Natural killer cell (primary cell): ENCODE data around the gene TMIE. TPM values are rescaled to one million over a fixed set of nuclear protein-coding genes. Genes with fewer than 3 reads are reported as not detected.
A peak's percentile ranks its signal among the peaks of the same experiment; 100 is the strongest.

ENCODE experiments used
- ATAC-seq, 3 donors: fragments of 150-1000 bp in 2 of 3; fragments of 200-7000 bp in 1 of 3; cut with Tn5 transposase; 1 replicate in 1 of 3; 2 replicates in 2 of 3; pipeline ENCODE4 v1.10.0; 2021; ENCODE audit warnings: mild to moderate bottlenecking in 2 of 3, moderate library complexity in 2 of 3
- DNase-seq, 2 donors: peaks; one replicate each; pipeline versions ENCODE4 v3.0.0 to v3.0.0-alpha.2; 2013 to 2021; ENCODE audit warnings: mixed read lengths in 1 of 2
- H3K27ac ChIP-seq: one replicate; pipeline ENCODE4 v1.5.1; 2013; ENCODE audit warnings: mild to moderate bottlenecking, low read length
- H3K27me3 ChIP-seq: one replicate; pipeline ENCODE4 v1.6.1; 2013; ENCODE audit warnings: low read length; ENCODE audit not compliant: control insufficient read depth, insufficient read depth
- H3K36me3 ChIP-seq: one replicate; pipeline ENCODE4 v1.6.1; 2013; ENCODE audit warnings: low read length; ENCODE audit not compliant: control insufficient read depth, insufficient read depth
- H3K4me1 ChIP-seq: one replicate; pipeline ENCODE4 v1.6.1; 2013; ENCODE audit warnings: low read length; ENCODE audit not compliant: control insufficient read depth, insufficient read depth
- H3K4me3 ChIP-seq: one replicate; pipeline ENCODE4 v1.5.1; 2013; ENCODE audit warnings: low read length
- H3K9me3 ChIP-seq: one replicate; pipeline ENCODE4 v1.6.1; 2013; ENCODE audit warnings: low read length; ENCODE audit not compliant: control insufficient read depth, insufficient read depth
- H3K27ac Mint-ChIP-seq, 2 donors: one replicate each; pipeline ENCODE4 v1.8.0; 2022; ENCODE audit warnings: mild to moderate bottlenecking in 2 of 2, mixed read lengths in 2 of 2, moderate library complexity in 1 of 2
- H3K27me3 Mint-ChIP-seq, 2 donors: one replicate each; pipeline ENCODE4 v1.8.0; 2022; ENCODE audit warnings: low read depth in 2 of 2, mixed read lengths in 2 of 2
- H3K36me3 Mint-ChIP-seq: one replicate; pipeline ENCODE4 v1.8.0; 2022; ENCODE audit warnings: mixed read lengths
- H3K4me1 Mint-ChIP-seq, 2 donors: one replicate each; pipeline ENCODE4 v1.8.0; 2022; ENCODE audit warnings: mixed read lengths in 2 of 2
- H3K4me3 Mint-ChIP-seq: one replicate; pipeline ENCODE4 v1.8.0; 2022; ENCODE audit warnings: mild to moderate bottlenecking, moderate library complexity, mixed read lengths
- H3K9me3 Mint-ChIP-seq, 2 donors: one replicate each; pipeline ENCODE4 v1.8.0; 2022; ENCODE audit warnings: mixed read lengths in 2 of 2
- WGBS: methylation state at CpG from one replicate; pipeline ENCODE4 v1.1.7; 2013; ENCODE audit warnings: missing lambda C conversion rate; ENCODE audit not compliant: insufficient coverage; 5-methylcytosine and 5-hydroxymethylcytosine counted together
- intact Hi-C: fragments of 100-400 bp; cut with micrococcal nuclease; formaldehyde crosslinking; loops from one replicate; pipeline ENCODE4 v1.14.2; 2022
- total RNA-seq, 4 donors: library from RNA; stranded (reverse); fragments of 120-200 nt in 1 of 4; gene quantifications; one replicate each; pipeline versions ENCODE4 v1.2.3 to v1.2.4, GENCODE V29; 2013 to 2022
- TF ChIP-seq, protein P1 (sequence below): fragments of 200-600 bp; IDR thresholded peaks from one replicate; pipeline ENCODE4 v1.8.0; 2022; ENCODE audit warnings: antibody characterized with exemption

Gene TMIE
- total RNA-seq, 3 donors from 2014 or later (not counting 1 experiment from before 2014, with no cell fraction given): not detected

DNA sequence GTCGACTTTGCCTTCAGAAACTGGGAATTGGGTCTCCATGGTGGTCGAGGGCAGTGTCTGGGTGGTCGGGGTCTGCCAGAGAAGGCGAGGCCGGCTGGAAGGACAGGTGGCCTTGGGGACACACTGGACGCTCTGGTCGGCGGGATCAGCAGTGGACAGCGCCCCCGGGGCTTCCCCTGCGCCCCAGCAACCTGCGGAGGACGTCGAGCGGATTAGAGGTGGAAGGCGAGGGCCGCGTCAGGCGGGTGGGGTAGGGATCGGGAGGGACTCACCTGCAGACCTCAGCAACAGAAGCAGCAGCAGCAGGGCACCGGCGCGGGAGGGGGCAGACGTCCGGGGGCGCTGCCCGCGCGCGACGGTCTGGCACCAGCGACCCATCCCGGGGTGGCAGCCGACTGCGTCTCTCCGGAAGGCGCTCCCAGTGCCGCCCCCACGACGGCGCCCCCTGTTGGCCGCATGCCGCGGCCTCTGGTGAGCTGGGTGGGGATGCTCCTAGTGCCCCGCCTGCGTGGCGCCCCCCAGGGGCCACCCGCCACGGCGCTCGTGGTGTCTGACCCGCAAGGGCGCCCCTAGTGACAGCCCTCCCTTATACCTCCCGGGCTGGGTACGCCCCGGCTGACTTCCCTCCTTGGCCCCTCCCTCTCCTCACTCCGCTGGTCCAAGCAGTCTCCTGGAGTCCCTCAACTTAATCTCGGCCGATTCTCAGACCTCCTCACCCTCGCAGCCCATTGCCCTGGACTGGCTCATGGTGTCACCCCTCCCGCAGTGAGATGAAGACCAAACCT, 16.4 kb downstream of the TMIE start, which contains the start of gene PRSS50:
PRSS50 (minus strand) TSS at position 423 of the 785 bp plus-strand sequence; CDS start at position 378, 45 bp downstream.
- TF ChIP-seq, protein P1, sequence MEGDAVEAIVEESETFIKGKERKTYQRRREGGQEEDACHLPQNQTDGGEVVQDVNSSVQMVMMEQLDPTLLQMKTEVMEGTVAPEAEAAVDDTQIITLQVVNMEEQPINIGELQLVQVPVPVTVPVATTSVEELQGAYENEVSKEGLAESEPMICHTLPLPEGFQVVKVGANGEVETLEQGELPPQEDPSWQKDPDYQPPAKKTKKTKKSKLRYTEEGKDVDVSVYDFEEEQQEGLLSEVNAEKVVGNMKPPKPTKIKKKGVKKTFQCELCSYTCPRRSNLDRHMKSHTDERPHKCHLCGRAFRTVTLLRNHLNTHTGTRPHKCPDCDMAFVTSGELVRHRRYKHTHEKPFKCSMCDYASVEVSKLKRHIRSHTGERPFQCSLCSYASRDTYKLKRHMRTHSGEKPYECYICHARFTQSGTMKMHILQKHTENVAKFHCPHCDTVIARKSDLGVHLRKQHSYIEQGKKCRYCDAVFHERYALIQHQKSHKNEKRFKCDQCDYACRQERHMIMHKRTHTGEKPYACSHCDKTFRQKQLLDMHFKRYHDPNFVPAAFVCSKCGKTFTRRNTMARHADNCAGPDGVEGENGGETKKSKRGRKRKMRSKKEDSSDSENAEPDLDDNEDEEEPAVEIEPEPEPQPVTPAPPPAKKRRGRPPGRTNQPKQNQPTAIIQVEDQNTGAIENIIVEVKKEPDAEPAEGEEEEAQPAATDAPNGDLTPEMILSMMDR: peak; percentile 27
- WGBS: 68% methylated on average over 61 of the region's 61 CpGs
- Histone ChIP-seq H3K4me1 (no peaks in the 10 kb centered on the region), H3K4me3 (no peak within 1 kb of the TSS), H3K9me3 (no peaks in the 10 kb centered on the region), H3K36me3 (no peaks in the 10 kb centered on the region), H3K27me3 (peaks cover 2% of the 10 kb centered on the region), H3K27ac (no peak within 1 kb of the TSS)
- ATAC-seq: peak in 2 of 3 donors; percentile 67 to 71
- peak in 1 of 2 donors; percentile 26 for DNase-seq
- H3K9me3 Mint-ChIP-seq: peaks cover 0 to 3% of the 10 kb centered on the region in 2 donors
- peaks cover 0 to 18% of the 10 kb centered on the region in 2 donors for H3K27me3 Mint-ChIP-seq
- no peak within 1 kb of the TSS for H3K4me3 Mint-ChIP-seq
- H3K27ac Mint-ChIP-seq: no peak within 1 kb of the TSS
- no peaks in the 10 kb centered on the region for H3K36me3 Mint-ChIP-seq
- H3K4me1 Mint-ChIP-seq: peaks cover 0 to 4% of the 10 kb centered on the region in 2 donors
- intact Hi-C loops: no loop called here

DNA sequence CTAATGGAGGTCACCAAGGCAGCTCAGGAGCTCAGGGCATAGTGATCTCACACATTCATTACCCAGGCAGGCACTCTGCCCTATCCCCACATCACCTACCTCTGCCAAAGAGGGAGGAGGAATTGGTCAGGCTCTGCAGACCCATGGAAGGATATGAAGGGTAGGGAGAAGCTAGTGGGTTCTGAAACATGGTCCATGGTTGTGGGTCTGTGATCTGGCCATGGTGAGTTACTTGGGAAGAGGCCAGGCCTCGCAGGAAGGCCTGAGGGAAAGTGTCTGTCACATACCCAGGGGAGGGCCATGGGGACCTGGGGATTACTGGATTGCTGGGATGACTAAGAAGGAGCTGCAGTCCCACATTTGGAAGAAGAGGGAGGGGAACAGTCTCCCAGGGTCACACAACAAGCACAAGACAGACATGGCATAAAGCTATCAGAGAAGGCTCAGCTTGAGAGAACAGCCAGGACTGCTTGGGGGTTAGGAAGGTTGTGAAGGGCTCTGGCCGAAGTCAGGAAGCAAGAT, 17.9 kb downstream of the TMIE start:
- intact Hi-C loops: no loop called here
- H3K36me3 Mint-ChIP-seq: no peaks in the 10 kb centered on the region
- TF ChIP-seq, protein P1: no peak
- no peak for DNase-seq
- WGBS: 76% methylated on average over 2 of the region's 2 CpGs
- H3K36me3 ChIP-seq: no peaks in the 10 kb centered on the region
- peaks cover 2% of the 10 kb centered on the region for H3K27me3 ChIP-seq
- H3K4me3 ChIP-seq: no peak overlapping the region
- H3K27me3 Mint-ChIP-seq: peaks cover 0 to 18% of the 10 kb centered on the region in 2 donors
- H3K4me1 ChIP-seq: no peaks in the 10 kb centered on the region
- no peaks in the 10 kb centered on the region for H3K9me3 ChIP-seq
- H3K27ac ChIP-seq: no peak overlapping the region
- no peak overlapping the region for H3K4me3 Mint-ChIP-seq
- H3K9me3 Mint-ChIP-seq: peaks cover 0 to 3% of the 10 kb centered on the region in 2 donors
- no peak overlapping the region for H3K27ac Mint-ChIP-seq
- no peak for ATAC-seq
- peaks cover 0 to 4% of the 10 kb centered on the region in 2 donors for H3K4me1 Mint-ChIP-seq

DNA sequence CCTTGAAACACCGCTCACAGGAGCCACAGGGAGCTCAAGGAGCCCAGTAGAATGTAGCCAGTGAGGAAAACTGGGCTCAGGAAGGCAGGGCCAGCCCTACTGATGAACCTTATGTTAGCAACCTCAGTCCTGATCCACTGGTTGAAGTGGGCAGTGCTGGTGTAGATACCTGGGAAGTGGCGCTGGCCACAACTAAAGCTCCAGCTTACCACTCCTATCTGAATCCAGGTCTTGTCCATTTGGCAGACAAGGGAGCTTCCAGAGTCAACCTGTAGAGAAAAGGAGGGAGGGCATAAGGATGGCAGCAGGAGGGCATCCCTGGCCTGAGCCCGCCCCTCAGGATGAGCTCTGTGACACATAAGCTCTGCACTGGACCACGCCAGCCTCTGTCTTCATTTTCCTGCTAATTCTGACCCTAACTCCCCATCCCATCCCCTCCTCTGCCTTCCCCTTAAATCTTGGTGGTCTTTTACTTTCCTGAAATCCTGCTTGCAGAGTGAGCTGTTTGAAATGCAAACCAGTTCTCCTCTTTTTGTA, 18.6 kb downstream of the TMIE start:
- no peak for DNase-seq
- TF ChIP-seq, protein P1: no peak
- H3K9me3 ChIP-seq: no peaks in the 10 kb centered on the region
- peaks cover 0 to 3% of the 10 kb centered on the region in 2 donors for H3K9me3 Mint-ChIP-seq
- no peaks in the 10 kb centered on the region for H3K4me1 ChIP-seq
- H3K36me3 Mint-ChIP-seq: no peaks in the 10 kb centered on the region
- H3K27me3 ChIP-seq: peaks cover 2% of the 10 kb centered on the region
- H3K4me3 Mint-ChIP-seq: no peak overlapping the region
- intact Hi-C loops: no loop called here
- no peak overlapping the region for H3K4me3 ChIP-seq
- no peaks in the 10 kb centered on the region for H3K36me3 ChIP-seq
- H3K27me3 Mint-ChIP-seq: peaks cover 0 to 21% of the 10 kb centered on the region in 2 donors
- no peak overlapping the region for H3K27ac ChIP-seq
- H3K4me1 Mint-ChIP-seq: peaks cover 0 to 4% of the 10 kb centered on the region in 2 donors
- no peak for ATAC-seq
- 91% methylated on average over 3 of the region's 4 CpGs for WGBS
- H3K27ac Mint-ChIP-seq: no peak overlapping the region
